Progenitor cell of endocrine pancreas (in vitro differentiated cells): ENCODE measurements around the gene INTS11. TPM values are rescaled to one million over a fixed set of nuclear protein-coding genes. Genes with fewer than 3 reads are reported as not detected.
"Not testable (repeated sequence)": the region's sequence is repeated elsewhere in the genome, so short reads cannot be mapped to it uniquely, and the experiment has no call there.

Experiments used
- DNase-seq: peaks from one replicate; pipeline ENCODE4 v3.0.0; 2021; ENCODE audit warnings: low spot score; ENCODE audit not compliant: unreplicated experiment
- H3K27ac Mint-ChIP-seq: 2 replicates; pipeline ENCODE4 v1.8.0; 2021; ENCODE audit warnings: mild to moderate bottlenecking, moderate library complexity, mixed read lengths
- H3K27me3 Mint-ChIP-seq: 2 replicates; pipeline ENCODE4 v1.8.0; 2021; ENCODE audit warnings: mixed read lengths
- H3K36me3 Mint-ChIP-seq: 2 replicates; pipeline ENCODE4 v1.8.0; 2022; ENCODE audit warnings: mixed read lengths; ENCODE audit not compliant: insufficient read depth
- H3K4me1 Mint-ChIP-seq: 2 replicates; pipeline ENCODE4 v1.8.0; 2021; ENCODE audit warnings: low read depth, mixed read lengths
- H3K4me3 Mint-ChIP-seq: 2 replicates; pipeline ENCODE4 v1.8.0; 2021; ENCODE audit warnings: low read depth, mild to moderate bottlenecking, moderate library complexity, mixed read lengths
- H3K9me3 Mint-ChIP-seq: 2 replicates; pipeline ENCODE4 v1.8.0; 2021; ENCODE audit warnings: low read depth, mixed read lengths
- total RNA-seq: library from RNA; stranded (reverse); gene quantifications from 2 replicates; pipeline ENCODE4 v1.2.1, GENCODE V29; 2021
- TF ChIP-seq, protein P1 (sequence below): fragments of 200-600 bp; sonication (generic); IDR thresholded peaks from one replicate; pipeline ENCODE4 v1.5.0; 2021; ENCODE audit warnings: antibody characterized with exemption, mild to moderate bottlenecking; ENCODE audit not compliant: unreplicated experiment

Gene INTS11
- total RNA-seq, 1 donor from 2014 or later, result 177 TPM

GRCh38 chr1:1318777-1319645, 5.4 kb downstream of the INTS11 start:
- peaks cover 1% of the 10 kb centered on the region for H3K36me3 Mint-ChIP-seq

GRCh38 chr1:1318131-1318652, 6.3 kb downstream of the INTS11 start:
- H3K27me3 Mint-ChIP-seq, result no peaks in the 10 kb centered on the region
- H3K36me3 Mint-ChIP-seq, result peaks cover 3% of the 10 kb centered on the region
- TF ChIP-seq, protein P1, sequence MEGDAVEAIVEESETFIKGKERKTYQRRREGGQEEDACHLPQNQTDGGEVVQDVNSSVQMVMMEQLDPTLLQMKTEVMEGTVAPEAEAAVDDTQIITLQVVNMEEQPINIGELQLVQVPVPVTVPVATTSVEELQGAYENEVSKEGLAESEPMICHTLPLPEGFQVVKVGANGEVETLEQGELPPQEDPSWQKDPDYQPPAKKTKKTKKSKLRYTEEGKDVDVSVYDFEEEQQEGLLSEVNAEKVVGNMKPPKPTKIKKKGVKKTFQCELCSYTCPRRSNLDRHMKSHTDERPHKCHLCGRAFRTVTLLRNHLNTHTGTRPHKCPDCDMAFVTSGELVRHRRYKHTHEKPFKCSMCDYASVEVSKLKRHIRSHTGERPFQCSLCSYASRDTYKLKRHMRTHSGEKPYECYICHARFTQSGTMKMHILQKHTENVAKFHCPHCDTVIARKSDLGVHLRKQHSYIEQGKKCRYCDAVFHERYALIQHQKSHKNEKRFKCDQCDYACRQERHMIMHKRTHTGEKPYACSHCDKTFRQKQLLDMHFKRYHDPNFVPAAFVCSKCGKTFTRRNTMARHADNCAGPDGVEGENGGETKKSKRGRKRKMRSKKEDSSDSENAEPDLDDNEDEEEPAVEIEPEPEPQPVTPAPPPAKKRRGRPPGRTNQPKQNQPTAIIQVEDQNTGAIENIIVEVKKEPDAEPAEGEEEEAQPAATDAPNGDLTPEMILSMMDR, result no peak
- H3K27ac Mint-ChIP-seq, result no peak overlapping the region
- no peak overlapping the region for H3K4me3 Mint-ChIP-seq
- peaks cover 4% of the 10 kb centered on the region for H3K4me1 Mint-ChIP-seq
- DNase-seq, result no peak
- H3K9me3 Mint-ChIP-seq, result no peaks in the 10 kb centered on the region

More at GRCh38 chr1:1318777-1319645, 5.4 kb downstream of the INTS11 start:
- peaks cover 9% of the 10 kb centered on the region for H3K4me1 Mint-ChIP-seq
- no peak overlapping the region for H3K4me3 Mint-ChIP-seq
- H3K27ac Mint-ChIP-seq, result no peak overlapping the region
- H3K9me3 Mint-ChIP-seq, result no peaks in the 10 kb centered on the region
- no peaks in the 10 kb centered on the region for H3K27me3 Mint-ChIP-seq
- DNase-seq, result no peak
- TF ChIP-seq, protein P1, result no peak

GRCh38 chr1:1317420-1317819, 7.0 kb downstream of the INTS11 start:
- DNase-seq, result no peak
- Mint-ChIP-seq H3K9me3 (no peaks in the 10 kb centered on the region), H3K27ac (no peak overlapping the region), H3K36me3 (peaks cover 3% of the 10 kb centered on the region), H3K4me3 (no peak overlapping the region), H3K27me3 (no peaks in the 10 kb centered on the region), H3K4me1 (peaks cover 4% of the 10 kb centered on the region)
- TF ChIP-seq, protein P1, result no peak

DNA sequence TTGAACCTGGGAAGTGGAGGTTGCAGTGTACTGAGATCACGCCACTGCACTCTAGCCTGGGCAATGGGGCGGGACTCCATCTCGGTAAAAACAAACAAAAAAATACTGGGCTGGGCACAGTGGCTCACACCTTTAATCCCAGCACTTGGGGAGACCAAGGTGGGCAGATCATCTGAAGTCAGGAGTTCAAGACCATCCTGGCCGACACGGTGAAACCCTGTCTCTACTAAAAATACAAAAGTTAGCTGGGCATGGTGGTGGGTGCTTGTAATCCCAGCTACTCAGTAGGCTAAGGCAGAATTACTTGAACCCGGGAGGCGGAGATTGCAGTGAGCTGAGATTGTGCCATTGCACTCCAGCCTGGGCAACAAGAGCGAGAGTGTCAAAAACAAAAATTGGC, 8.3 kb downstream of the INTS11 start:
- not testable (repeated sequence) for H3K4me3 Mint-ChIP-seq, H3K9me3 Mint-ChIP-seq, DNase-seq, H3K27me3 Mint-ChIP-seq, H3K36me3 Mint-ChIP-seq, H3K4me1 Mint-ChIP-seq
- peak overlapping the region; percentile 37 for H3K27ac Mint-ChIP-seq

DNA sequence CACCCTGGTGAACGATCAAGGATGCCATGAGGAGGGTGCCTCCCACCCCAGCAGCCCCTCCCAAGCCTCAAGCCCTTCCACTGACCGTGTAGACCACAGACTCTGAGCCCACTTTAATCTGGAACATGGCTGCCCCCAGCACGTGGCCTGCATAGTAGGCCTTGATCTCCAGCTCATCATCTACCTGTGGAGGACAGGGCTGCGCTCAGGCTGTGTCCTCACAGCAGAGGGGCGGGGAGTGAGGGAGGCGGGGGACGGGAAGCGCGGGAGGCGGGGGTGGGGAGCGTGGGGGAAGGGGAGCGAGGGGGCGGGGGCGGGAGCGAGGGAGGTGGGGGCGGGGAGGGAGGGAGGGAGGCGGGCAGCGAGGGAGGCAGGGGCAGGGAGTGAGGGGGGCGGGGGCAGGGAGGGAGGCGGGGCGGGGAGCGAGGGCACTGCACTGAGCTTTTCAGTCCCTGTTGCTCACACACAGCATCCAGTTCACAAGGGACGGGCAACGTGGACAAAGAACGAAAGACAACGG, 9.0 kb downstream of the INTS11 start:
- H3K4me1 Mint-ChIP-seq, result peaks cover 1% of the 10 kb centered on the region
- H3K9me3 Mint-ChIP-seq, result no peaks in the 10 kb centered on the region
- peak overlapping the region; percentile 19 for H3K27ac Mint-ChIP-seq
- DNase-seq, result no peak
- TF ChIP-seq, protein P1, result no peak
- H3K27me3 Mint-ChIP-seq, result no peaks in the 10 kb centered on the region
- no peak overlapping the region for H3K4me3 Mint-ChIP-seq
- peaks cover 3% of the 10 kb centered on the region for H3K36me3 Mint-ChIP-seq
